ENCODE results near the gene OTOF.
"Not testable (repeated sequence)": the region's sequence is repeated elsewhere in the genome, so short reads cannot be mapped to it uniquely, and the experiment has no call there.

The OTOF gene

GRCh38 chr2:26479789-26480565 lies 2.1 kb upstream of the OTOF start:
- DNase-seq, result no peak

GRCh38 chr2:26479131-26479788 lies 1.3 kb upstream of the OTOF start:
- no peak for DNase-seq

GRCh38 chr2:26478366-26478765 lies 442 bp upstream of the OTOF start:
- DNase-seq, result no peak

GRCh38 chr2:26477126-26477910 lies 606 bp downstream of the OTOF start:
- no peak for DNase-seq

GRCh38 chr2:26475832-26476501 lies 2.0 kb downstream of the OTOF start:
- no peak for DNase-seq

- no peak for DNase-seq
These were observed 2.9 kb downstream of the OTOF start for GRCh38 chr2:26475037-26475436.

- DNase-seq, result no peak
These were observed 3.6 kb downstream of the OTOF start for GRCh38 chr2:26474261-26474785.

GRCh38 chr2:26473796-26474195 lies 4.1 kb downstream of the OTOF start:
- DNase-seq, result no peak

- DNase-seq, result no peak
These were observed 4.9 kb downstream of the OTOF start for GRCh38 chr2:26472821-26473655.

- no peak for DNase-seq
These were observed 5.9 kb downstream of the OTOF start for GRCh38 chr2:26471766-26472706.

- DNase-seq, result no peak
These were observed 6.6 kb downstream of the OTOF start for GRCh38 chr2:26471289-26471688.

- DNase-seq, result no peak
These were observed 7.2 kb downstream of the OTOF start for GRCh38 chr2:26470601-26471260.

- DNase-seq, result no peak
These were observed 8.0 kb downstream of the OTOF start for GRCh38 chr2:26469955-26470354.

- DNase-seq, result peak; percentile 38
These were observed 8.7 kb downstream of the OTOF start for GRCh38 chr2:26469092-26469710.

GRCh38 chr2:26468544-26468943 lies 9.4 kb downstream of the OTOF start:
- DNase-seq, result not testable (repeated sequence)

- no peak for DNase-seq
These were observed 11.1 kb downstream of the OTOF start for GRCh38 chr2:26466662-26467310.

GRCh38 chr2:26465981-26466471 lies 11.9 kb downstream of the OTOF start:
- no peak for DNase-seq

- no peak for DNase-seq
These were observed 12.5 kb downstream of the OTOF start for GRCh38 chr2:26465266-26465925.

Data from activated T-cell treated with anti-CD3 and anti-CD28 coated beads for 4 hours (primary cell).